Measurements from ENCODE around the gene HSD17B1. TPM values are rescaled to one million over a fixed set of nuclear protein-coding genes. Genes with fewer than 3 reads are reported as not detected.

The HSD17B1 gene
- total and polyA plus RNA-seq, 2 of the 13 experiments (the other 11 are each of a cell fraction or from before 2014, with no cell fraction given) = 0.54 to 0.93 TPM

DNA sequence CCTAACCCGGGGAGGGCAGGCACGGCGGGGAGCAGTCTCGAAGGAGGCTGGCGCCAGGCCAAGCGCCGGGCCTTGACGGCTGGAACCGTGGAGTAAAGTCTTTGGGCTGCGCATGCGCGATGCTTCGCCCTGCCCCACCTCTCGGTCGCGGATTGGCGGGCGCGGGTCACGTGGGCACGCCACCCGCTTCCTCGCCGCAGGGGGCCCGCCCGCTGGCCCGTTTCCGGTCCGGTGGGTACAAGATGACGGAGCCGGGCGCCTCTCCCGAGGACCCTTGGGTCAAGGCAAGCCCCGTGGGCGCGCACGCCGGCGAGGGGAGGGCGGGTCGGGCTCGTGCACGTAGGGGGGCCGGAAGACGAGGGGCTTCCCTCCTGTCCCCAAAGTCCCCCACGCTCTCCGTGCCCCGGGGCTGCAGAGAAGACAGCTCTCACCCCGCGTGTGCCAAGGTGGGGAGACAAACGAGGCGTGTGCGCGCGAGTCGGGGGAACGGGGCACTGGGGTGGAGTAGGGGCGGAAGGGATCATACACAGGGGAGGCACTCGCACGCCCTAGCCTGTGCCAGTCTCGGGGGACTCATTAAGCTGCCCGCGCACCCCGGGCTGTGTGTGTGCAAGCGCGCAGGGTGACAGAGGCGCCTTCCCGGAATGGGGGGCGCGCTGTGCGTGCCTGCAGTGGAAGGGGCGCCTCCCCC is 14.3 kb downstream of the HSD17B1 start, which contains the start of gene MLX (continued):
- TF ChIP-seq, protein P1, sequence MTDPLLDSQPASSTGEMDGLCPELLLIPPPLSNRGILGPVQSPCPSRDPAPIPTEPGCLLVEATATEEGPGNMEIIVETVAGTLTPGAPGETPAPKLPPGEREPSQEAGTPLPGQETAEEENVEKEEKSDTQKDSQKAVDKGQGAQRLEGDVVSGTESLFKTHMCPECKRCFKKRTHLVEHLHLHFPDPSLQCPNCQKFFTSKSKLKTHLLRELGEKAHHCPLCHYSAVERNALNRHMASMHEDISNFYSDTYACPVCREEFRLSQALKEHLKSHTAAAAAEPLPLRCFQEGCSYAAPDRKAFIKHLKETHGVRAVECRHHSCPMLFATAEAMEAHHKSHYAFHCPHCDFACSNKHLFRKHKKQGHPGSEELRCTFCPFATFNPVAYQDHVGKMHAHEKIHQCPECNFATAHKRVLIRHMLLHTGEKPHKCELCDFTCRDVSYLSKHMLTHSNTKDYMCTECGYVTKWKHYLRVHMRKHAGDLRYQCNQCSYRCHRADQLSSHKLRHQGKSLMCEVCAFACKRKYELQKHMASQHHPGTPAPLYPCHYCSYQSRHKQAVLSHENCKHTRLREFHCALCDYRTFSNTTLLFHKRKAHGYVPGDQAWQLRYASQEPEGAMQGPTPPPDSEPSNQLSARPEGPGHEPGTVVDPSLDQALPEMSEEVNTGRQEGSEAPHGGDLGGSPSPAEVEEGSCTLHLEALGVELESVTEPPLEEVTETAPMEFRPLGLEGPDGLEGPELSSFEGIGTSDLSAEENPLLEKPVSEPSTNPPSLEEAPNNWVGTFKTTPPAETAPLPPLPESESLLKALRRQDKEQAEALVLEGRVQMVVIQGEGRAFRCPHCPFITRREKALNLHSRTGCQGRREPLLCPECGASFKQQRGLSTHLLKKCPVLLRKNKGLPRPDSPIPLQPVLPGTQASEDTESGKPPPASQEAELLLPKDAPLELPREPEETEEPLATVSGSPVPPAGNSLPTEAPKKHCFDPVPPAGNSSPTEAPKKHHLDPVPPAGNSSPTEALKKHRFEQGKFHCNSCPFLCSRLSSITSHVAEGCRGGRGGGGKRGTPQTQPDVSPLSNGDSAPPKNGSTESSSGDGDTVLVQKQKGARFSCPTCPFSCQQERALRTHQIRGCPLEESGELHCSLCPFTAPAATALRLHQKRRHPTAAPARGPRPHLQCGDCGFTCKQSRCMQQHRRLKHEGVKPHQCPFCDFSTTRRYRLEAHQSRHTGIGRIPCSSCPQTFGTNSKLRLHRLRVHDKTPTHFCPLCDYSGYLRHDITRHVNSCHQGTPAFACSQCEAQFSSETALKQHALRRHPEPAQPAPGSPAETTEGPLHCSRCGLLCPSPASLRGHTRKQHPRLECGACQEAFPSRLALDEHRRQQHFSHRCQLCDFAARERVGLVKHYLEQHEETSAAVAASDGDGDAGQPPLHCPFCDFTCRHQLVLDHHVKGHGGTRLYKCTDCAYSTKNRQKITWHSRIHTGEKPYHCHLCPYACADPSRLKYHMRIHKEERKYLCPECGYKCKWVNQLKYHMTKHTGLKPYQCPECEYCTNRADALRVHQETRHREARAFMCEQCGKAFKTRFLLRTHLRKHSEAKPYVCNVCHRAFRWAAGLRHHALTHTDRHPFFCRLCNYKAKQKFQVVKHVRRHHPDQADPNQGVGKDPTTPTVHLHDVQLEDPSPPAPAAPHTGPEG (CRISPR knock-in tag; IDR thresholded peaks at IDR 0.05) = no peak
- TF ChIP-seq KDM5B (CRISPR knock-in tag; IDR thresholded peaks at IDR 0.05; ENCODE audit: borderline replicate concordance) (peak; percentile 93), PPARG (CRISPR knock-in tag; conservative IDR thresholded peaks at IDR 0.05) (no peak; the same call in 1 of the 2 replicates), NFATC3 (CRISPR knock-in tag; IDR thresholded peaks at IDR 0.05) (no peak; the same call in 1 of the 2 replicates), ZSCAN25 (CRISPR knock-in tag; IDR thresholded peaks at IDR 0.05) (peak; percentile 16; the same call in 1 of the 2 replicates), SYNCRIP (IDR thresholded peaks at IDR 0.05; ENCODE audit: insufficient read depth, low read depth, low read length) (no peak), SPEN (CRISPR knock-in tag; IDR thresholded peaks at IDR 0.05; ENCODE audit: low read depth) (peak; percentile 79), CSRNP2 (CRISPR knock-in tag; conservative IDR thresholded peaks at IDR 0.05; ENCODE audit: low read depth) (no peak), PRDM10 (CRISPR knock-in tag; IDR thresholded peaks at IDR 0.05; ENCODE audit: low read depth) (no peak), FOSL2 (CRISPR knock-in tag; IDR thresholded peaks at IDR 0.05) (peak; percentile 58), ISL2 (CRISPR knock-in tag; IDR thresholded peaks at IDR 0.05) (peak; percentile 55; the same call in 1 of the 2 replicates)
- TF ChIP-seq, protein P2, sequence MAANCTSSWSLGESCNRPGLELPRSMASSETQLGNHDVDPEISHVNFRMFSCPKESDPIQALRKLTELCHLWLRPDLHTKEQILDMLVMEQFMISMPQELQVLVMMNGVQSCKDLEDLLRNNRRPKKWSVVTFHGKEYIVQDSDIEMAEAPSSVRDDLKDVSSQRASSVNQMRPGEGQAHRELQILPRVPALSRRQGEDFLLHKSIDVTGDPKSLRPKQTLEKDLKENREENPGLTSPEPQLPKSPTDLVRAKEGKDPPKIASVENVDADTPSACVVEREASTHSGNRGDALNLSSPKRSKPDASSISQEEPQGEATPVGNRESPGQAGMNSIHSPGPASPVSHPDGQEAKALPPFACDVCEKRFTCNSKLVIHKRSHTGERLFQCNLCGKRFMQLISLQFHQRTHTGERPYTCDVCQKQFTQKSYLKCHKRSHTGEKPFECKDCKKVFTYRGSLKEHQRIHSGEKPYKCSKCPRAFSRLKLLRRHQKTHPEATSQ (CRISPR knock-in tag; IDR thresholded peaks at IDR 0.05; ENCODE audit: borderline replicate concordance) = peak; percentile 97; the same call in 1 of the 2 replicates
- TF ChIP-seq, protein P3, sequence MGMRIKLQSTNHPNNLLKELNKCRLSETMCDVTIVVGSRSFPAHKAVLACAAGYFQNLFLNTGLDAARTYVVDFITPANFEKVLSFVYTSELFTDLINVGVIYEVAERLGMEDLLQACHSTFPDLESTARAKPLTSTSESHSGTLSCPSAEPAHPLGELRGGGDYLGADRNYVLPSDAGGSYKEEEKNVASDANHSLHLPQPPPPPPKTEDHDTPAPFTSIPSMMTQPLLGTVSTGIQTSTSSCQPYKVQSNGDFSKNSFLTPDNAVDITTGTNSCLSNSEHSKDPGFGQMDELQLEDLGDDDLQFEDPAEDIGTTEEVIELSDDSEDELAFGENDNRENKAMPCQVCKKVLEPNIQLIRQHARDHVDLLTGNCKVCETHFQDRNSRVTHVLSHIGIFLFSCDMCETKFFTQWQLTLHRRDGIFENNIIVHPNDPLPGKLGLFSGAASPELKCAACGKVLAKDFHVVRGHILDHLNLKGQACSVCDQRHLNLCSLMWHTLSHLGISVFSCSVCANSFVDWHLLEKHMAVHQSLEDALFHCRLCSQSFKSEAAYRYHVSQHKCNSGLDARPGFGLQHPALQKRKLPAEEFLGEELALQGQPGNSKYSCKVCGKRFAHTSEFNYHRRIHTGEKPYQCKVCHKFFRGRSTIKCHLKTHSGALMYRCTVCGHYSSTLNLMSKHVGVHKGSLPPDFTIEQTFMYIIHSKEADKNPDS (CRISPR knock-in tag; IDR thresholded peaks at IDR 0.05) = peak; percentile 91; the same call in 1 of the 2 replicates
